Measurements from ENCODE around the gene HDDC3. TPM values are rescaled to one million over a fixed set of nuclear protein-coding genes. Genes with fewer than 3 reads are reported as not detected.

Gene HDDC3
- total RNA-seq, 1 donor from 2014 or later = 10.5 TPM

GRCh38 chr15:90956274-90957030 is 24.1 kb upstream of the HDDC3 start:
- Histone ChIP-seq H3K4me1 (ENCODE audit: insufficient read depth, low read length) (peaks cover 26% of the 10 kb centered on the region), H3K27me3 (ENCODE audit: insufficient read depth, low read length) (no peaks in the 10 kb centered on the region), H3K9me3 (ENCODE audit: insufficient read depth, low read depth, low read length) (no peaks in the 10 kb centered on the region), H3K27ac (ENCODE audit: low read depth, low read length) (peak overlapping the region; percentile 33), H2AFZ (ENCODE audit: low read depth, low read length) (peak overlapping the region; percentile 79), H3K4me2 (ENCODE audit: low read length) (peak overlapping the region; percentile 96), H3K4me3 (ENCODE audit: insufficient read depth, low read depth, low read length) (peak overlapping the region; percentile 65), H3K79me2 (ENCODE audit: insufficient read depth, low read length) (peaks cover 3% of the 10 kb centered on the region), H4K20me1 (ENCODE audit: insufficient read depth, low read length) (peaks cover 5% of the 10 kb centered on the region), H3K9ac (ENCODE audit: low read length) (peak overlapping the region; percentile 74), H3K36me3 (ENCODE audit: insufficient read depth, low read length) (peaks cover 15% of the 10 kb centered on the region)
- peak; percentile 76 for TF ChIP-seq CTCF (IDR thresholded peaks at IDR 0.05; ENCODE audit: insufficient read depth, low read depth, low read length)
- TF ChIP-seq EZH2 (IDR thresholded peaks at IDR 0.05; ENCODE audit: insufficient read depth, low read length) = no peak
- H3K27ac Mint-ChIP-seq (ENCODE audit: unreplicated experiment) = no peak overlapping the region
- H3K27me3 Mint-ChIP-seq (ENCODE audit: low read depth, unreplicated experiment) = no peaks in the 10 kb centered on the region
- H3K4me3 Mint-ChIP-seq (ENCODE audit: unreplicated experiment) = peak overlapping the region; percentile 76
- FAIRE-seq = no peak
- H3K9me3 Mint-ChIP-seq (ENCODE audit: unreplicated experiment) = no peaks in the 10 kb centered on the region
- peaks cover 17% of the 10 kb centered on the region for H3K36me3 Mint-ChIP-seq (ENCODE audit: low read depth, unreplicated experiment)
- peak; percentile 44 for DNase-seq (ENCODE audit: low read depth)
- no peaks in the 10 kb centered on the region for H3K4me1 Mint-ChIP-seq (ENCODE audit: low read depth, unreplicated experiment)

GRCh38 chr15:90955624-90956273 is 23.4 kb upstream of the HDDC3 start:
- Histone ChIP-seq H3K4me2 (ENCODE audit: low read length) (peak overlapping the region; percentile 96), H3K4me1 (ENCODE audit: insufficient read depth, low read length) (peaks cover 26% of the 10 kb centered on the region), H3K36me3 (ENCODE audit: insufficient read depth, low read length) (peaks cover 16% of the 10 kb centered on the region), H3K4me3 (ENCODE audit: insufficient read depth, low read depth, low read length) (peak overlapping the region; percentile 70), H3K9me3 (ENCODE audit: insufficient read depth, low read depth, low read length) (no peaks in the 10 kb centered on the region), H3K79me2 (ENCODE audit: insufficient read depth, low read length) (peaks cover 3% of the 10 kb centered on the region), H4K20me1 (ENCODE audit: insufficient read depth, low read length) (peaks cover 5% of the 10 kb centered on the region), H3K27ac (ENCODE audit: low read depth, low read length) (no peak overlapping the region), H3K9ac (ENCODE audit: low read length) (peak overlapping the region; percentile 91), H3K27me3 (ENCODE audit: insufficient read depth, low read length) (no peaks in the 10 kb centered on the region), H2AFZ (ENCODE audit: low read depth, low read length) (no peak overlapping the region)
- no peak for TF ChIP-seq EZH2 (IDR thresholded peaks at IDR 0.05; ENCODE audit: insufficient read depth, low read length)
- no peak for TF ChIP-seq CTCF (IDR thresholded peaks at IDR 0.05; ENCODE audit: insufficient read depth, low read depth, low read length)
- H3K9me3 Mint-ChIP-seq (ENCODE audit: unreplicated experiment) = no peaks in the 10 kb centered on the region
- H3K27me3 Mint-ChIP-seq (ENCODE audit: low read depth, unreplicated experiment) = no peaks in the 10 kb centered on the region
- DNase-seq (ENCODE audit: low read depth) = no peak
- H3K4me1 Mint-ChIP-seq (ENCODE audit: low read depth, unreplicated experiment) = no peaks in the 10 kb centered on the region
- no peak overlapping the region for H3K27ac Mint-ChIP-seq (ENCODE audit: unreplicated experiment)
- H3K36me3 Mint-ChIP-seq (ENCODE audit: low read depth, unreplicated experiment) = peaks cover 13% of the 10 kb centered on the region
- FAIRE-seq = no peak
- H3K4me3 Mint-ChIP-seq (ENCODE audit: unreplicated experiment) = peak overlapping the region; percentile 76
